ENCODE results near the gene FAM221B. TPM values are rescaled to one million over a fixed set of nuclear protein-coding genes. Genes with fewer than 3 reads are reported as not detected.
A peak's percentile ranks its signal among the peaks of the same experiment; 100 is the strongest.

The FAM221B gene
- total and polyA plus RNA-seq, 2 experiments from 2014 or later = 0.47 TPM; not detected in 1

- TF ChIP-seq NANOG (IDR thresholded peaks at IDR 0.05; ENCODE audit: borderline replicate concordance) (no peak), STAT1 (IDR thresholded peaks at IDR 0.05; ENCODE audit: unreplicated experiment) (no peak), ZNF331 (CRISPR knock-in tag; IDR thresholded peaks at IDR 0.05; ENCODE audit: low read depth) (no peak), CREB1 (CRISPR knock-in tag; IDR thresholded peaks at IDR 0.05; ENCODE audit: low read depth) (0 out of 2 replicates have a peak, but pooled peaks have one; percentile 40), POLR2AphosphoS5 (IDR thresholded peaks at IDR 0.05; ENCODE audit: low read depth) (peak; percentile 75), ETS1 (IDR thresholded peaks at IDR 0.05) (0 out of 2 replicates have a peak, but pooled peaks have one; percentile 11)
- Mint-ChIP-seq H3K36me3 (ENCODE audit: low read depth) (peaks cover 3% of the 10 kb centered on the region; the same call in 2 of the 3 replicates), H3K27me3 (ENCODE audit: insufficient read depth, low read depth, poor library complexity) (peaks cover 10% of the 10 kb centered on the region), H3K4me1 (peaks cover 28% of the 10 kb centered on the region), H3K27ac (peak overlapping the region; percentile 73), H3K9me3 (no peaks in the 10 kb centered on the region), H3K4me3 (peak overlapping the region; percentile 77)
- H3K9me2 ChIP-seq (ENCODE audit: insufficient read depth) = 0 out of 2 replicates have a peak, but pooled peaks cover 4% of the 10 kb centered on the region
- peaks cover 10% of the 10 kb centered on the region; the same call in 1 of the 2 replicates for H3K27me3 ChIP-seq (ENCODE audit: insufficient read depth)
- peak overlapping the region; percentile 35 for H3K27ac ChIP-seq (ENCODE audit: low read depth)
- H2AFZ ChIP-seq = peak overlapping the region; percentile 89
- no peaks in the 10 kb centered on the region for H3K79me2 ChIP-seq (replicated peaks; ENCODE audit: insufficient read depth)
- no peaks in the 10 kb centered on the region for H3K36me3 ChIP-seq (ENCODE audit: insufficient read depth)
- H3K4me2 ChIP-seq = peak overlapping the region; percentile 84
- H4K20me1 ChIP-seq (replicated peaks; ENCODE audit: insufficient read depth) = no peaks in the 10 kb centered on the region
- H3K4me1 ChIP-seq (ENCODE audit: insufficient read depth) = peaks cover 31% of the 10 kb centered on the region
- peak; percentile 83 for ATAC-seq
- peak overlapping the region; percentile 80 for H3K4me3 ChIP-seq
- no peaks in the 10 kb centered on the region; the same call in 1 of the 2 replicates for H3F3A ChIP-seq (replicated peaks; ENCODE audit: low read depth)
- peak; percentile 84 for DNase-seq (ENCODE audit: low spot score)
Observed at GRCh38 chr9:35845824-35846771, 17.6 kb upstream of the FAM221B start.

DNA sequence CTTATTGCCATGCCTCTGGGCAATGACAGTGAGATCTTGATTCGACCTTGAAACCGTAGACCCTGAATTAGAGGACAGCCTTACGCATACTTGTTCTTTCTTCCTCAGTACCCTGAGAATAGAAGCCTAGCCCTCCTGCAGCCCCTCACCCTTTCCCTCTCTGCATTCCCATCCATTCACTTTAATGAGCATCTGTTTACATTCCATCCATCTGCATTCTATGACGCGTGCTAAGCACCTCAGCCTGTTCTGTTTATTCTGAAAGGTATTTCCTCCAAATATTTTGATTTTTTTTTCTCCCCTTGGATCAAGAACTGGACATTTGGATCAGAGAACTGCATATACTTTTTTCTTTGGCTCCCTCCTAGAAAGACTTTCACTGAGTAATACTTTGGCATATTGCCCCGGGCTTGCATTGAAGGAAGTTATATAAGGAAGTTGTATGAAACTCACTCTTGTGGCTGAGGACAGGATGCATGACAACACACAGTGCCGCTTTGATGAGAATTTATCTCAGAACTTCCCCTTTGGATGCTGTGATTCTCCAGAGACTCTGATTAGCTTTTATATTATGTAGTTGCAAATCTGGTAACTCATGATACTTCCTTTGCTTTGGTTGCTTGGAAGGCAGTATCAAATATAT lies 16.2 kb upstream of the FAM221B start:
- H3K27ac Mint-ChIP-seq = peak overlapping the region; percentile 28
- no peaks in the 10 kb centered on the region for H3K9me3 Mint-ChIP-seq
- peaks cover 33% of the 10 kb centered on the region for H3K4me1 Mint-ChIP-seq
- peaks cover 3% of the 10 kb centered on the region; the same call in 2 of the 3 replicates for H3K36me3 Mint-ChIP-seq (ENCODE audit: low read depth)
- DNase-seq (ENCODE audit: low spot score) (peak; percentile 64), ATAC-seq (peak; percentile 24)
- H2AFZ ChIP-seq = no peak overlapping the region
- peaks cover 31% of the 10 kb centered on the region for H3K4me1 ChIP-seq (ENCODE audit: insufficient read depth)
- no peaks in the 10 kb centered on the region for H4K20me1 ChIP-seq (replicated peaks; ENCODE audit: insufficient read depth)
- H3K9me2 ChIP-seq (ENCODE audit: insufficient read depth) = 0 out of 2 replicates have a peak, but pooled peaks cover 4% of the 10 kb centered on the region
- peaks cover 12% of the 10 kb centered on the region for H3K27me3 Mint-ChIP-seq (ENCODE audit: insufficient read depth, low read depth, poor library complexity)
- peak overlapping the region; percentile 80 for H3K4me3 ChIP-seq
- H3K79me2 ChIP-seq (replicated peaks; ENCODE audit: insufficient read depth) = no peaks in the 10 kb centered on the region
- H3F3A ChIP-seq (replicated peaks; ENCODE audit: low read depth) = no peaks in the 10 kb centered on the region; the same call in 1 of the 2 replicates
- H3K4me2 ChIP-seq = peak overlapping the region; percentile 84
- H3K27ac ChIP-seq (ENCODE audit: low read depth) = peak overlapping the region; percentile 75
- H3K27me3 ChIP-seq (ENCODE audit: insufficient read depth) = peaks cover 10% of the 10 kb centered on the region; the same call in 1 of the 2 replicates
- peak overlapping the region; percentile 77 for H3K4me3 Mint-ChIP-seq
- no peaks in the 10 kb centered on the region for H3K36me3 ChIP-seq (ENCODE audit: insufficient read depth)
- TF ChIP-seq JUNB (IDR thresholded peaks at IDR 0.05; ENCODE audit: unreplicated experiment) (no peak), POLR2AphosphoS5 (IDR thresholded peaks at IDR 0.05; ENCODE audit: low read depth) (0 out of 2 replicates have a peak, but pooled peaks have one; percentile 24), ZNF462 (CRISPR knock-in tag; IDR thresholded peaks at IDR 0.05) (no peak), CREB1 (CRISPR knock-in tag; IDR thresholded peaks at IDR 0.05; ENCODE audit: low read depth) (peak; percentile 65), ZNF331 (CRISPR knock-in tag; IDR thresholded peaks at IDR 0.05; ENCODE audit: low read depth) (no peak), CTCF (conservative IDR thresholded peaks at IDR 0.05; ENCODE audit: low read depth in 2 of 2) (no peak)

Data from GM23338 (cell line).